Measurements from ENCODE around the gene PRICKLE2. TPM values are rescaled to one million over a fixed set of nuclear protein-coding genes. Genes with fewer than 3 reads are reported as not detected.

Gene PRICKLE2
- total and polyA plus RNA-seq, 3 donors from 2014 or later = 5.5 to 10.1 (median 9.1) TPM

GRCh38 chr3:64144241-64144900 lies 80.9 kb downstream of the PRICKLE2 start:
- 84 to 88% methylated on average over 9 of the region's 9 CpGs for WGBS, 2 donors
- Histone ChIP-seq H3K9me3 (no peaks in the 10 kb centered on the region), H3K4me3 (no peak overlapping the region), H3K36me3 (ENCODE audit: low read depth, missing control alignments) (no peaks in the 10 kb centered on the region), H3K4me1 (no peaks in the 10 kb centered on the region), H3K27me3 (no peaks in the 10 kb centered on the region), H3K27ac (no peak overlapping the region)
- DNase-seq = no peak
- TF ChIP-seq, protein P1, sequence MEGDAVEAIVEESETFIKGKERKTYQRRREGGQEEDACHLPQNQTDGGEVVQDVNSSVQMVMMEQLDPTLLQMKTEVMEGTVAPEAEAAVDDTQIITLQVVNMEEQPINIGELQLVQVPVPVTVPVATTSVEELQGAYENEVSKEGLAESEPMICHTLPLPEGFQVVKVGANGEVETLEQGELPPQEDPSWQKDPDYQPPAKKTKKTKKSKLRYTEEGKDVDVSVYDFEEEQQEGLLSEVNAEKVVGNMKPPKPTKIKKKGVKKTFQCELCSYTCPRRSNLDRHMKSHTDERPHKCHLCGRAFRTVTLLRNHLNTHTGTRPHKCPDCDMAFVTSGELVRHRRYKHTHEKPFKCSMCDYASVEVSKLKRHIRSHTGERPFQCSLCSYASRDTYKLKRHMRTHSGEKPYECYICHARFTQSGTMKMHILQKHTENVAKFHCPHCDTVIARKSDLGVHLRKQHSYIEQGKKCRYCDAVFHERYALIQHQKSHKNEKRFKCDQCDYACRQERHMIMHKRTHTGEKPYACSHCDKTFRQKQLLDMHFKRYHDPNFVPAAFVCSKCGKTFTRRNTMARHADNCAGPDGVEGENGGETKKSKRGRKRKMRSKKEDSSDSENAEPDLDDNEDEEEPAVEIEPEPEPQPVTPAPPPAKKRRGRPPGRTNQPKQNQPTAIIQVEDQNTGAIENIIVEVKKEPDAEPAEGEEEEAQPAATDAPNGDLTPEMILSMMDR (IDR thresholded peaks at IDR 0.05) = no peak
- TF ChIP-seq POLR2A (IDR thresholded peaks at IDR 0.05) = no peak
- intact Hi-C loops (cut with DNase I; ENCODE audit: low total_unique reads) = no loop called here

- Histone ChIP-seq H3K27me3 (no peaks in the 10 kb centered on the region), H3K36me3 (ENCODE audit: low read depth, missing control alignments) (no peaks in the 10 kb centered on the region), H3K27ac (no peak overlapping the region), H3K9me3 (no peaks in the 10 kb centered on the region), H3K4me1 (no peaks in the 10 kb centered on the region), H3K4me3 (no peak overlapping the region)
- DNase-seq = no peak
- intact Hi-C loops (cut with DNase I; ENCODE audit: low total_unique reads) = no loop called here
- WGBS, 2 donors = 67 to 73% methylated on average over 5 of the region's 5 CpGs
- TF ChIP-seq, protein P1 (IDR thresholded peaks at IDR 0.05) = no peak
- TF ChIP-seq POLR2A (IDR thresholded peaks at IDR 0.05) = no peak
These were observed 81.7 kb downstream of the PRICKLE2 start for GRCh38 chr3:64143409-64144130.

DNA sequence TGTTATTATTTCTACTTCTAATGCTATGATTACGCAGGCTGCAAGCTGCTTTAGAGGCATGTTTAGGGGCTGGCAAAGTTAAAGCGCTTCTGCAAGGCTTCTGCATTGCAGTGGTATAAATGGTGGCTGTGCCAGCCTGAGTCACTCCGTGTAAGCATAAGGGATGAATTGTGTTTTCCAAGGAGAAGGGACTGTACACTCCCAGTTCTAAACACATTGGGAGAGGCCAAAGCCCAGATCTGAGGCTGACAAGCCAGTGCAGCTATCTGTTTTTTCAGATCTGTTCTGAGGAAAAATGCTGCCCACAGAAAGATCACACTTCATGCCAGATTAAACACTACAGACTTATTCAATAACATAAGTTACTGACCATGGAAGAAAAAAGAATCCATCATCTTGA lies 83.8 kb downstream of the PRICKLE2 start:
- Histone ChIP-seq H3K4me1 (no peaks in the 10 kb centered on the region), H3K4me3 (no peak overlapping the region), H3K36me3 (ENCODE audit: low read depth, missing control alignments) (no peaks in the 10 kb centered on the region), H3K27ac (no peak overlapping the region), H3K9me3 (no peaks in the 10 kb centered on the region), H3K27me3 (no peaks in the 10 kb centered on the region)
- no peak for DNase-seq
- intact Hi-C loops (cut with DNase I; ENCODE audit: low total_unique reads) = no loop called here
- 68 to 84% methylated on average over 3 of the region's 3 CpGs for WGBS, 2 donors
- no peak for TF ChIP-seq POLR2A (IDR thresholded peaks at IDR 0.05)
- TF ChIP-seq, protein P1 (IDR thresholded peaks at IDR 0.05) = no peak

DNA sequence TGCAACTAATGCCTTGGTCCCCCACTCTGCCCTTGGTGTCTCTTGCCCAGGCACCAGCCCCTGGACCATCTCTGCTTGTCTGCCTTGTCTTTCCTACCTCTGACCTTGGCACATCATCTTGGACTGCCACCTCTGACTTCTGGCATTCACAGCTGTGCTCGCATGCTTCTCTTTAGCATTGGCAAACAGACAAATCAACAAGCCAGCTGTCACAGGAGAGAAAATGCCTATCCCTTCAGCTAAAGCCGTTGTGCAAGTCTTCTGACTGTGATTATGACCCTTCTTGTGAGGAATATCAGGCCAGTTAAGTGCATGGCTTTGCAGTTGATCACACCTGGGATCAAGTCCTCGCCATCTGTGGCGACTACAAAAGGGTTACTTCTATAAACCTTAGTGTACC lies 84.6 kb downstream of the PRICKLE2 start:
- H3K4me3 ChIP-seq = no peak overlapping the region
- H3K4me1 ChIP-seq = no peaks in the 10 kb centered on the region
- H3K27ac ChIP-seq = no peak overlapping the region
- H3K27me3 ChIP-seq = no peaks in the 10 kb centered on the region
- H3K36me3 ChIP-seq (ENCODE audit: low read depth, missing control alignments) = no peaks in the 10 kb centered on the region
- H3K9me3 ChIP-seq = no peaks in the 10 kb centered on the region
- no peak for DNase-seq
- TF ChIP-seq, protein P1 (IDR thresholded peaks at IDR 0.05) = no peak
- TF ChIP-seq POLR2A (IDR thresholded peaks at IDR 0.05) = no peak
- intact Hi-C loops (cut with DNase I; ENCODE audit: low total_unique reads) = no loop called here
- 80 to 83% methylated on average over 4 of the region's 4 CpGs for WGBS, 2 donors

Measured in testis (tissue), 3 donors.